Stimulated activated naive CD8-positive, alpha-beta T cell treated with anti-CD3 and anti-CD28 coated beads, Interleukin-15, Interleukin-2, amounts not matched to agents 100 ng/mL and 50 ng/mL, for 24 hours (primary cell): ENCODE results near the gene TCOF1.

Source experiments
- H3K27ac Mint-ChIP-seq: one replicate; pipeline ENCODE4 v1.8.0; 2021; ENCODE audit warnings: mild to moderate bottlenecking, mixed read lengths
- H3K27me3 Mint-ChIP-seq: one replicate; pipeline ENCODE4 v1.8.0; 2021; ENCODE audit warnings: mixed read lengths
- H3K36me3 Mint-ChIP-seq: one replicate; pipeline ENCODE4 v1.8.0; 2021; ENCODE audit warnings: low read depth, mixed read lengths
- H3K4me1 Mint-ChIP-seq: one replicate; pipeline ENCODE4 v1.8.0; 2021; ENCODE audit warnings: low read depth, mixed read lengths
- H3K4me3 Mint-ChIP-seq: one replicate; pipeline ENCODE4 v1.8.0; 2021; ENCODE audit warnings: mild to moderate bottlenecking, mixed read lengths
- H3K9me3 Mint-ChIP-seq: one replicate; pipeline ENCODE4 v1.8.0; 2021; ENCODE audit warnings: mixed read lengths

TCOF1 gene

DNA sequence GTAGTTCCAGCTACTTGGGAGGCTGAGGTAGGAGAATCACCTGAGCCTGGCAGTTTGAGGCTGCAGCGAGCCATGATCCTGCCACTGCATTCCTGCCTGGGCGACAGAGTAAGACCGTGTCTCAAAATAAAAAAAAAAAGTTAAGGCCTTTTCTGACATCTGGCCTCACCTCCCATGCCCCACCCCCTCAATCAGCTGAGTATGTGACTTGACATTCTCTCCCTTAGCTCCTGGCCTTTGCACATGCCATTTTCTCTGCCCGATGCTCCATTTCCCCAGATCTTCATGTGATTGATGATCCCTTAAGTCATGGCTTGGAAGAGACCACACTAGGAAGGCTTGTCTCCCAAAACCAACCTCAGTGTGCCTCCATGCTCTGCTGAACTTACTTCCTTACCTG lies 17.7 kb upstream of the TCOF1 start:
- Mint-ChIP-seq H3K4me3 (no peak overlapping the region), H3K27ac (no peak overlapping the region)

DNA sequence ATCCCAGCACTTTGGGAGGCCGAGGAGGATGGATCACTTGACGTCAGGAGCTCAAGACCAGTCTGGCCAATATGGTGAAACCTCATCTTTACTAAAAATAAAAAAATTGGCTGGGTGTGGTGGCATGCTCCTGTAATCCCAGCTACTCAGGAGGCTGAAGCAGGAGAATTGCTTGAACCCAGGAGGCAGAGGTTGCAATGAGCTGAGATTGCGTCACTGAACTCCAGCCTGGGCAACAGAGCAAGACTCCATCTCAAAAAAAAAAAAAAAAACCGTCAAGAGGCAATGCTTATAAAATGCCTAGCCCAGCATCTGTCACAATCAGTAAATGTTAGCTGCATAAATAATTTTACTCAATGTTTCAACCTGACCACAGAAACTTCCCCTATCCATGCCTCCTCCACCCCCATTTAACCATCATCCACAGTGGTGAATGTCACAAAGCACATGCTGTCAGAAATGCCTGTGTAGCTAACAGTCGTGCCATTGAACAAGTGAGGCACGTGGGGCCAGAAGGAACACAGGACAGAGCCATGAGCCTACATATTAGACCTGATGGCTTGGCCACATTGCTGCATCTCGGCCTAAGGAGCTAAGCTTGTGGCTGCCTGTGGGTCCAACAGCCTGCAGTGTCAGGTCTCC lies 16.8 kb upstream of the TCOF1 start:
- Mint-ChIP-seq H3K9me3 (no peaks in the 10 kb centered on the region), H3K4me1 (peaks cover 11% of the 10 kb centered on the region), H3K36me3 (no peaks in the 10 kb centered on the region), H3K4me3 (no peak overlapping the region), H3K27me3 (no peaks in the 10 kb centered on the region), H3K27ac (peak overlapping the region; percentile 9)

More for the DNA sequence above, 17.7 kb upstream of the TCOF1 start:
- H3K9me3 Mint-ChIP-seq, result no peaks in the 10 kb centered on the region
- peaks cover 11% of the 10 kb centered on the region for H3K4me1 Mint-ChIP-seq
- H3K27me3 Mint-ChIP-seq, result no peaks in the 10 kb centered on the region
- no peaks in the 10 kb centered on the region for H3K36me3 Mint-ChIP-seq

DNA sequence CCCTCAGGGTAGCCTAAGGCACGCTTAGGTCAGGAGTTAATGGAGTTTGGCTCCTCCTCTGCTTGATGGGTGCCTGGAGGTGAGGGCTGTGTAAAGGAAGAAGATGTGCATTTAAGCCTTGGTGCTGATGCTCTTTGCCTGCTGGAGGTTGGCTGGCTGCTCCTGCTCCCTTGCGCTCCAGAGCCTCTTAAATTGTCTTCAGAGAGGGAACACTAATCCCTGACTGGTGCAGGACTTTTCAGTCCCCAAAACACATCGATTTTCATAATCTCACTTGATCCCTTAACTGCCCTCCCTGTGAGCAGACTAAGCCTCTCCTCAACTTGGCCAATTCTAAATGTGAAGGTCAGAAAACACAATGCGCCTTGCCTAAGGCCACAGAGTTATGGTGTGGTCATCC lies 16.2 kb upstream of the TCOF1 start:
- Mint-ChIP-seq H3K4me1 (peaks cover 11% of the 10 kb centered on the region), H3K9me3 (no peaks in the 10 kb centered on the region), H3K4me3 (no peak overlapping the region), H3K27me3 (no peaks in the 10 kb centered on the region), H3K36me3 (no peaks in the 10 kb centered on the region), H3K27ac (peak overlapping the region; percentile 28)

DNA sequence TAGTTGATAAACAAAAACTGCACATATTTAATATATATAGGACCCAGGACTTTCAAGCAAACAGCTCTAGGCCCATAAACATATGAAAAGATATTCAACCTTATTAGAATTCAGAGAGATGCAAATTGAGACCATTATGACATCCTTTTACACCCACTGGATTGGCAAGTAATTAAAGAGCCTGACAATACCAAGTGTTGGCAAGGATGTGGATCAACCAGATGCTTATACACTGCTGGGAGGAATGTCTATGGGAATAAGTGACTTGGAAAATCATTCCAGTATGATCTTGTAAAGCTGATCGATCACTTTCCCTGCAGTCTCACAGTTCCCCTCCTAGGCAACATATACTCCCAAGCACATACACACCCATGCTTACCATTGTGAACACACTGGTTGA lies 15.5 kb upstream of the TCOF1 start:
- Mint-ChIP-seq H3K36me3 (no peaks in the 10 kb centered on the region), H3K4me3 (no peak overlapping the region), H3K4me1 (peaks cover 11% of the 10 kb centered on the region), H3K27me3 (no peaks in the 10 kb centered on the region), H3K27ac (no peak overlapping the region), H3K9me3 (no peaks in the 10 kb centered on the region)

DNA sequence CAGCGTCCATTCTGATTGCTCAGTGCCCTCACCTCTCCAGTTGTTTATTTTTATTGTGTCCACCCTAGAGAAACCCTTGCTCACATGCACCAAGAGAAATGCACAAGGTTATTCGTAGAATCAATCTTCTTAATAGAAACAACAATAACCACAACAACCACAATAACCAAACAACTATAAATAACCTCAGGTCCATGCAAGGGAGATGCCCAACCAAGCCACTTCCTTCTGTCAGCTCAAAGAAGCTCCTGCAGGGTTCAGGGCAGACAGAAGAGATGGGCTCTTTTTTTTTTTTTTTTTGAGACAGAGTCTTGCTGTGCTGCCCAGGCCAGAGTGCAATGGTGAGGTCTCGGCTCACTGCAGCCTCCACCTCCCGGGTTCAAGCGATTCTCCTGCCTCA lies 14.9 kb upstream of the TCOF1 start:
- Mint-ChIP-seq H3K4me3 (no peak overlapping the region), H3K27me3 (no peaks in the 10 kb centered on the region), H3K9me3 (no peaks in the 10 kb centered on the region), H3K36me3 (no peaks in the 10 kb centered on the region), H3K4me1 (peaks cover 11% of the 10 kb centered on the region), H3K27ac (no peak overlapping the region)

DNA sequence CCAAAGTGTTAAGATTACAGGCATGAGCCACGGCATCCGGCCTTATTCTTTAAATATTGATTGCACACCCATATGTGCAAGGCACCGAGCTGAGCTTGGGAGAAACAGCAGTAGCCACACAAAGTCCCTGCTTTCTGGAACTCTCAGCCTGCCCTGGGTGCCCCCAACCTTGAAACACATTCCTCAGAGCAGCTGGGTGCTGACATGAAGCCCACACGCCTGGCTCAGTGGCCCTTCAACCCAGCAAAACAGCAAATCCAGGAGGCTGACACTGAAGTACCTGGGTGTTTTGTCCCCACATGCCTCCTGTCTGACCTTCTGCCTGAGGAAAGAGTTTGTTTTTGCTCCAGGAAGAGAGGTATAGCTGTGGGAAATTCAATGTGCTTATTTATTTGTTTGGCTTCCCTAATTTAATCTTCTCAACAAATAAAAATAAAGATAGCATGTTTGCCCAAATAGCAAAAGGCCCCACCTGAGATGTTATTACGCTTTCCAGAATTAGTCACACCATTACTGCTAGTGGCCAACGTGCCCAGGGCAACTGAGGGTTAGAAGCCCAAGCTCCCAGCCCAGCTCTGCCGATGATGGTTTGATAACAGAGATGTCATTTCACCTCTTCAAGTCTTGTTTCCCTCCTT lies 13.4 kb upstream of the TCOF1 start:
- Mint-ChIP-seq H3K36me3 (no peaks in the 10 kb centered on the region), H3K27me3 (no peaks in the 10 kb centered on the region), H3K4me3 (no peak overlapping the region), H3K9me3 (no peaks in the 10 kb centered on the region), H3K4me1 (peaks cover 11% of the 10 kb centered on the region), H3K27ac (no peak overlapping the region)

DNA sequence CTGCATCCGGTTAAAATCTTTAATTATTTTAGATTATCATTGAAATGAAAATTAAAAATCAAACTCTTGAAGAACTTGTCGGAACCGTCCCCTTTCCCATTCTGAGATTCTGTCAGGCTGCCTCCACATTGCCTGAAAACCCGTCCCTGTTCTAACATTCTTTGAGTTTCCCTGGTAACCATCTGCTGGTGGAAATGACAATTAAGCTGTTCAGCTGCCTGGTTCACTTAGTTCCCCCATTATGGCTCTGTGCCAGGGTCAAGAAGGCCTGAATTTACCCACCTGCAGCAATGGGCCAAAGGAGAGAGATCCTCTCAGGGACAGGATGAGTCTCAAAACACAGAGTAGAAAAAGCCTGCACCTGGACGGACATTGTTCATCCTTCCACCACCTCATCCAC lies 11.8 kb upstream of the TCOF1 start:
- Mint-ChIP-seq H3K4me1 (peaks cover 14% of the 10 kb centered on the region), H3K9me3 (no peaks in the 10 kb centered on the region), H3K27me3 (no peaks in the 10 kb centered on the region), H3K27ac (peak overlapping the region; percentile 28), H3K4me3 (no peak overlapping the region), H3K36me3 (no peaks in the 10 kb centered on the region)

DNA sequence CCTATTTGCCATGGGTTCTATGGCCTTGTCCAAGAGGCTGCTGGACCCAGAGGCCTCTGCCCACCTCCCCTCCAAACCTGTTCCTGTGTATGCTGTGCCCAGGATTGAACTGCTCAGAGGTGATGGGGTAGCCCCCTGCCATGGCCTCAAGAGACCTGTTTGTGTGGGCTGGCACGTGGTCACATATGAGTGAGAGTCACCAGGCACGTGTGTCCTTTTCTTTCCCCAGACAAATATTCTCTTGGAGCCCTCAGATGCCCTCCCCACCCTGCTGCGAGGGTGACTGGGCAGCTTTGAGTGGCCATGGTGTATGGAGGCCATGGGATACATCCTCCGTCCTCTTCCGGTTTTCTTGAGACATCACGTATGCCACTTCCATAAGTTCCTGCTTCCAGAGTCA lies 10.9 kb upstream of the TCOF1 start:
- no peak overlapping the region for H3K4me3 Mint-ChIP-seq
- H3K27me3 Mint-ChIP-seq, result no peaks in the 10 kb centered on the region
- H3K4me1 Mint-ChIP-seq, result peaks cover 9% of the 10 kb centered on the region
- H3K9me3 Mint-ChIP-seq, result no peaks in the 10 kb centered on the region
- H3K36me3 Mint-ChIP-seq, result no peaks in the 10 kb centered on the region
- no peak overlapping the region for H3K27ac Mint-ChIP-seq

DNA sequence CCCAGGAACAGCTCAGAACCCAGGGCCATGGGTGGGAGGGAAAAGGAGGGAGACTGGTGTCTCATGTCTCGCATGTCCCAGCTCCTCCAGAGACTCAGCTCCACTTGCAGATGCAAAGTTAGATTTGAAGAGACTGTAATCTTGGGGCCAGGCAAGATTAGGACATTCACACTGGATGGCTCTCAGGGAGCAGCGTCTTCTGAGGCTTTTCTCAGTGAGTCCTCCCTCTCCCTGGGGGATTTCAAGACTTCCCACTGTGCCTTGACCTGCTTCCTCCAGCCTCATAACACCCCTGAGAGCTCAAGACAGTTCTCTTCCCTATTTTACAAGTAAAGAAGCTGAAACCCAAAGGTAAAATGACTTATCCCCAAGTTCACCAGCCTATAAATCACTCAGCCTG lies 10.5 kb upstream of the TCOF1 start:
- H3K27ac Mint-ChIP-seq, result no peak overlapping the region
- peaks cover 9% of the 10 kb centered on the region for H3K4me1 Mint-ChIP-seq
- no peaks in the 10 kb centered on the region for H3K36me3 Mint-ChIP-seq

DNA sequence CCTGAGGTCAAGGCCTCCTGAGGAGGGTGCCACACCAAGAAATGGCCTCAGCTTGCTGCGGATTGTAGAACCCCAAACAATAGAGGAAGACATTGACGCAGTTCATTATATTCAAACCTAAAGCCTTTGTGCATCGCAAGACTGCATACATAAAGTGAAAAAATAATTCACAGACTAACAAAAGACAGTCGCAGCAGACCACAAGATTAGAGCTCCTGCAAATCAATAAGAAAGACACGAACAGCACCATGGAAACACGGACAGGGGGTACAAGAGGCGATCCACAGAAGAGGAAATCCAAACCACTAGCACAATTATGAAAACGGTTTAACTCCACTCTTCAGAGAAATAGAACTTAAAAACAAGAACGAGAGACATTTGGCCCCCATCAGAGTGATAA lies 10.0 kb upstream of the TCOF1 start:
- no peak overlapping the region for H3K4me3 Mint-ChIP-seq
- no peak overlapping the region for H3K27ac Mint-ChIP-seq
- peaks cover 9% of the 10 kb centered on the region for H3K4me1 Mint-ChIP-seq
- H3K36me3 Mint-ChIP-seq, result no peaks in the 10 kb centered on the region
- H3K9me3 Mint-ChIP-seq, result no peaks in the 10 kb centered on the region
- H3K27me3 Mint-ChIP-seq, result no peaks in the 10 kb centered on the region

More for the DNA sequence above, 10.5 kb upstream of the TCOF1 start:
- Mint-ChIP-seq H3K4me3 (no peak overlapping the region), H3K27me3 (no peaks in the 10 kb centered on the region), H3K9me3 (no peaks in the 10 kb centered on the region)

DNA sequence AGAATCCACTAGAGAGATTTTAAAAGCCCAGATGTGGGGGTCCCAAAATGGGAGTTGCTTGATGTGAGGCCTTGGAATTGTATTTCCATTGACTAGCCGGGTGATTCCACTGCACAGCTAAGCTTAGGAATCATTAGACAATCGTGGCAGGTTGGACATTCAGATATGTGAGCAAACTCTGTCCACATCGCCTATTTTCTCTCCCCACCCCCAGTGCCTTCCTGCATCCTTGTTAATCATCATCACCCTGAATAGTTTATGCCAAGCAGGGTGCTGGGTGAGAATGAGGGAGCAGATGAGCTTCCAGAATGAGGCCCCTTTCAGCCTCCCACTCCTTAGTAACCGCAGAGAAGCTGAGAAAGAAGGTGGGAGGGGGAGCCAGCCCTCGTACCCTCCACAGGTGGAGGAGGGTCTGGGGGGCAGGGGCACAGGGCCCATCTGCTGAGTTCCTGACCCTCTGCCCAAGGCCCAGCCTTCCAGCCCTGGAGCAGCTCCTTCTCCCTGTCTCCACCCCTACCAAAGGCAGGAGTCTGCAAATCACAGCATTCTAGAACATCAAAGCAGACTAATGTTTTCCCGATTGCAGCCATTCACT lies 7.7 kb upstream of the TCOF1 start:
- H3K4me3 Mint-ChIP-seq, result no peak overlapping the region
- H3K4me1 Mint-ChIP-seq, result peaks cover 9% of the 10 kb centered on the region
- H3K9me3 Mint-ChIP-seq, result no peaks in the 10 kb centered on the region
- no peaks in the 10 kb centered on the region for H3K27me3 Mint-ChIP-seq
- no peaks in the 10 kb centered on the region for H3K36me3 Mint-ChIP-seq
- H3K27ac Mint-ChIP-seq, result no peak overlapping the region

DNA sequence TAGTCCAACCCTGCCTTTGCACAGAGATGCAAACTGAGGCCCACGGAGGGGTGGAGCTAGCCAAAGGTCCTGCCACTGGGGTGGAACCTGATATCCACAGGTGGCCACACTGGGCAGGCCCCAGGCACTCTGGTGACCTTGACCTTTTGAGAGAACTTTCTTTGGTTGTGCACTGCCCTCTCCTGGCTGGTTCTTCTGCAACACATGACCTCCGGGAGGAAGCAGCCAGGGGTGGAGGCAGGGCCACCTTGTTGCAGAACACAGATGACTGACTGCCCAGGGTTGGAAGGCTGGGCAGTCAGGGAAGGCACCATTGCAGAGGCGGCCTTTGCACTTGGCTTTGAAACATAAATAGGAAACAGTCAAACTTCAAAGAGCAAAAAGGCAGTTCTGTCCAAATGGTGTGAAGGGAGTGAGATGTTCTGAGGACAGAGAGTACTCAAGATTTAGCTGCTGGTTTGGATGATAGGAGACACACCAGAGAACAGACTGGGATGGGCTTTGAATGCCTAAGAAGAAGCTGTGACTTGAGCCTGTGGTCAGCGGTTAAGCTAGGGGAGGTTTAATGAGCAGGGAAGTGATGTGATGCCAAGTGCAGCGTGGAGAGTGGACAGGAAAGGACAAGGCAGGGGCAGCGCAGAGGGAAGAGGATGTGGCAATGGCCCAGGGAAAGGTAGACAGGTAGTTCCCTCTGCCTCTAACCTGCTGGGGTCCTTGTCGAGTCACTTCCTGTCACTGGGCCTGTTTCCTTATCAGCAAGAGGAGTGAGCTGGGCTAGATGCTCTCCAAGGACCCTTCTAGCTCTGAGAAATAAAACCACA lies 6.8 kb upstream of the TCOF1 start:
- no peak overlapping the region for H3K4me3 Mint-ChIP-seq
- H3K27ac Mint-ChIP-seq, result peak overlapping the region; percentile 81
- H3K27me3 Mint-ChIP-seq, result no peaks in the 10 kb centered on the region
- H3K9me3 Mint-ChIP-seq, result no peaks in the 10 kb centered on the region
- no peaks in the 10 kb centered on the region for H3K36me3 Mint-ChIP-seq
- peaks cover 9% of the 10 kb centered on the region for H3K4me1 Mint-ChIP-seq

DNA sequence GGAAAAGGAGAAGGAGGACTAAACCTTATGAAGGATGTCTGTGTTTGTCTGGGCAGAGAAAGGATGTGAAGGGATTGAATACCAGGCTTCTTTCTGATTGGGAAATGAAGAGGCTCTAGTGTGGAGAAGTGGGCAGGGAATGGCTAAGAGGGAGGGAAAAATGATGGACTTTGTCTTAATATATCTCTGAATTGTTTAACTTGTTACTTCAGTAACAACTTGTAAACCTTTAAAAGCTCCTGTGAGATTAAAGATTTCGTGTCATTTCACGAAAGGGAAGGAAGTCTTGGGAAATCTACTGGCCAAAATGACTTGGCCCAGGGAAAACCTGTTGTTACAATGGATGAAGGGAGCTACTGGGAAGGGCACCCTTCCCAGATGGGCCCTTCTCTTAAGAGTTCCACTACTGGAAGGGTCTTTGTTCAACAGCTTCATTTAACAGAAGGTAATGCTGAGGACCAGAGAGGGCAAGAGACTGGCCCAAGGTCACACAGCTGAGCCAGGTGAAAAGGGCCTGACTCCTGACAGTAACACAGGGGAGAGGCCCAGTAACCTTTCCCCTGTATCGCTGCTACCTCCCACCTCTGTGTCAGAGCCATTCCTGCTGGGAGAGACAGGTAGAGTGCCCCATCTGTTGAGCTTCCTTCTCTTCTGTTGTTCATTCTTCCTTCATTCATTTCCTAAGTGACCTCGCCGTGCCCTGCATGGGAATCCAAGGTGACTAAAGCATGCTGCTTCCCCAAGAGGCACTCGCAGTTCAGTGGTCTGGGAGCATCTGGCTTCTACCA lies 5.1 kb upstream of the TCOF1 start:
- Mint-ChIP-seq H3K36me3 (no peaks in the 10 kb centered on the region), H3K4me1 (peaks cover 17% of the 10 kb centered on the region), H3K27me3 (no peaks in the 10 kb centered on the region), H3K9me3 (no peaks in the 10 kb centered on the region), H3K4me3 (no peak overlapping the region), H3K27ac (no peak overlapping the region)

DNA sequence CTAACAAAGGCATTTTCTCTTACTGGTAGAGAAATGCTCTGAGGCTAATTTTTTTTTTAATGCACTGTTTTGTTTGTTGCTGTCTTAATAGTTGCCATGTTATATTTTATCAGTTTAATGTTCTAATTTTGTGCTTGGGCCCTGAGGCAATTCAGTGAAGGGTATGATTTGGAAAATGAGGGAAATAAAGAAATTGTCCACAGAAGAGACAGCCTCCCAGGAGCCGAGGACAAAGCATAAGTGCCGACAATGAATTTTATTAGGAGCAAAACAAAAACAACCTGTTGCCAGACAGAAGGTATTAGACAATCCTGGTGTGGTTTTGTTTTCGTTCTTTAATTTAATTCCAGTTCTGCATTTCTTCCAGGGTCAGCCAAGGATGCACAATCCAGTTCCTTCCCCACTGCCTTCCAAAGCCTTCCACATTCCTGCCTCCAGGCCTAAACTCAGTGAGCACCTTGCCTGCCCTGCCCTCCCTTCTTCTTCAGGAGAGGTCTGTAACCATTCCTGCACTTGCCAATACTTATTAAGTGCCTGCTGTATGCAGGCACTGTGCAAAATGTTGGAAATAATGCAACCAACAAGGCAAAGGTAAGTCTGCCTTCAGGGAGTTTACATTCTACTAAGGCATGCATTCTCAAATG lies 4.3 kb upstream of the TCOF1 start:
- H3K36me3 Mint-ChIP-seq, result no peaks in the 10 kb centered on the region
- no peaks in the 10 kb centered on the region for H3K27me3 Mint-ChIP-seq
- H3K4me1 Mint-ChIP-seq, result peaks cover 17% of the 10 kb centered on the region
- H3K27ac Mint-ChIP-seq, result no peak overlapping the region
- H3K4me3 Mint-ChIP-seq, result no peak overlapping the region
- no peaks in the 10 kb centered on the region for H3K9me3 Mint-ChIP-seq
